ENCODE measurements around the gene ADM. TPM values are rescaled to one million over a fixed set of nuclear protein-coding genes. Genes with fewer than 3 reads are reported as not detected.
"Not testable (repeated sequence)": the region's sequence is repeated elsewhere in the genome, so short reads cannot be mapped to it uniquely, and the experiment has no call there.

ADM gene, protein sequence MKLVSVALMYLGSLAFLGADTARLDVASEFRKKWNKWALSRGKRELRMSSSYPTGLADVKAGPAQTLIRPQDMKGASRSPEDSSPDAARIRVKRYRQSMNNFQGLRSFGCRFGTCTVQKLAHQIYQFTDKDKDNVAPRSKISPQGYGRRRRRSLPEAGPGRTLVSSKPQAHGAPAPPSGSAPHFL
- 40.3 and 46.7 TPM in 2 replicates for total RNA-seq (2014; rRNA removed; shearing (Covaris generic))

DNA sequence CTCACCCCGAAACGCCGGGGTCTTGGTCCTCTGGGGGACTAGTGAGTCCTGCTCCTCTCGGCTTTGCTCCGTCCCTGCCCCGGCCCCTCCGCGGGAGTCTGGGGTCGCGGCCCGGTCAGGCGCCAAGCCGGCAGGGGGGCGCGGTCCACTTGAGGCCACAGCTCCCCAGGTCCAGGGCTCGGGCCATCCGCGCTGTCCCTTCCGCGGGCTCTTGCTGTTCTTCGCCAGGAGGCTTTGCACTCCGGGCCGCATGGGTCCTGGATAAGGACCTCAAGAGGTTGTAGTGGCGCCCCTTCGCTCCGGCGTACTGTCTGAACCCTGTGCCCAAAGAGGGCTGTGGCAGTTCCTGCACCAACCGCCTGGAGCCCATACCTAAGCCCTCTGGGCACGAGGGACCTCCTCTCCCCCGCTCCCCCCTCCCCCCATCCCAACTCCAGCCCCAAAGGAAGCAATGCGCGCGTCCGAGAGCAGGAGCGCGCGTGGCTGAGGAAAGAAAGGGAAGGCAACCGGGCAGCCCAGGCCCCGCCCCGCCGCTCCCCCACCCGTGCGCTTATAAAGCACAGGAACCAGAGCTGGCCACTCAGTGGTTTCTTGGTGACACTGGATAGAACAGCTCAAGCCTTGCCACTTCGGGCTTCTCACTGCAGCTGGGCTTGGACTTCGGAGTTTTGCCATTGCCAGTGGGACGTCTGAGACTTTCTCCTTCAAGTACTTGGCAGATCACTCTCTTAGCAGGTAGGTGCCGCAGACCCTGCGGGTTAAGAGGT, at the start of gene ADM:
ADM (plus strand) TSS at position 579 of the 767 bp plus-strand sequence. CDS start 628 bp downstream, outside the sequence.
- peak; percentile 83 for DNase-seq (ENCODE audit: low spot score)

DNA sequence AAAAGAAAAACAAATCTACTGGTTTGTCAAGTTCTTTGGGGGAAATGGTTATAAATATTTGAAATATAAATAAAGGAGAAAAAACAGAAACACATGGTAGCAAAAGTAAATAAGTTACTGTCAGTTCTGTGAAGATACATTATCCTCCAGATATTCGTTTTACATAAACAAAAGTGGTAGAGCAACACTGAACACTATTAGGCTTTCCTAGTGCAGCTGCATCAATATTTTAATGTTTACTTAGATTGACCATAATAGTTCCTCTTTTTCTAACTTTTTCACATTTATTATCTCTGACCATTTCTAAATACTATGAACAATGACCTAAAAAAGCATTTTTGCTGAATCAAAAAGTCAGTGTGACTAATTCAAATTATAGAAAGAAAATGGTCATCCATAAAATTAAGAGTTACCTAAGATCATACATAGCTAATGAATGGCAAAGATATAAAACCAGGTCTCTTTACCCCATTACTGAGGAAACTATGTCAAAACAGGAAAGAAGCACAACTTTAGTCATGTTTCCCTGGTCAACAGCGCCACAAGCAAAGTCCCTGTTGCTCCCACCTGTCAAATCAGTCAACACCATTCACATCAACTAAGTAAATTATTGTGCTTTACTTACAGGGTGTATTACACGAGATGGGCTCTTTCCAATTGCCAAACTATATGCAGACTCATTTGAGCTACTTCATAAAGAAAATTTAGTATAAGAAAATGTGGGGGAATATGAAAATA, 49.3 kb upstream of the ADM start:
- no peak for DNase-seq (ENCODE audit: low spot score)

DNA sequence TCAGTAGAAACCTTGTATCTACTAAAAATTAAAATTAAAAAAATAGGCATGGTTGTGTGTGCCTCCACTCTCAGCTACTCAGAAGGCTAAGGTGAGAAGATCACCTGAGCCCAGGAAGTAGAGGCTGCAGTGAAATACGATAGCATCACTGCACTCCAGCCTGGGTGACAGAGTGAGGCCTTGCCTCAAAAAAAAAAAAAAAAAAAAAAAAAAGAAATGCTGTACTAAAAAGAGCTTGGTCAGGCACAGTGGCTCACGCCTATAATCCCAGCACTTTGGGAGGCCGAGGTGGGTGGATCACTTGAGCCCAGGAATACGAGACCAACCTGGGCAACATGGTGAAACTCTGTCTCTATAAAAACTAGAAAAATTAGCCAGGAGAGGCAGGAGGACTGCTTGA, 47.4 kb upstream of the ADM start:
- DNase-seq (ENCODE audit: low spot score): no peak

DNA sequence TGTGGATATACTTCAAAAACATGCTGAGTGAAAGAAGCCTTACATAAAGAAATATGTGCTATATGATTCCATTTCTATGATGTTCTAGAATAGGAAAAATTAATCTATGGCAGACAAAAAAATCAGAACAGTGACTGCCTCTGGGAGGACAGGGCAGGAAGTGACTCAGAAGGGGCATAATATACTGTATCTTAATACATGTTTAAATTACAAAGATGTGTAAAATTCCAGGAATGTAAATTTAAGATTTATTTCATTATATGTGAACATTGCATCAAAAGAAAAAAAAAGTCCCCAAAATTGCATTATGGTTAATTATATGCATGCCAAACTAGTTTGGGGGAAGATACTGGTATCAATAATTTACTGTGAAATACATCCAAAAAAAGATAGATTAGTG, 43.1 kb upstream of the ADM start:
- peak; percentile 35 for DNase-seq (ENCODE audit: low spot score)

DNA sequence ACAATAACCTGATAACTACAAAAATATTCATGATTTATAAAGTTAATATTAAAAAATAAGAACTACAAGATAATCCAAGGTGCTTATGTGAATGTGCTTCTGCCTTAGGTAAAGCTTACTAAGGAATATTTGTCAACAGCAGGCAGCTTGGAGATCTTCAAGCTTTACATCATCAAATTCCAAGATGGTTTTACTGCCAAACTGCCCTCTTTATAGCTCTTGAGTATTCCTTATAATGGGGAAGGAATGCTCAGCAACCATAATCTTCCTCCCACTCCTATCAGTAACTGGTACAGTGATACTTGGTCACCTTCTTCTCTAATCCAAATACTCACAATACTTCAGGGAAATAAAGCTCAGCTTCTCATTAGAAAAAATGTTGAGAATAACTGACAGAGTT, 40.9 kb upstream of the ADM start:
- peak; percentile 37 for DNase-seq (ENCODE audit: low spot score)

DNA sequence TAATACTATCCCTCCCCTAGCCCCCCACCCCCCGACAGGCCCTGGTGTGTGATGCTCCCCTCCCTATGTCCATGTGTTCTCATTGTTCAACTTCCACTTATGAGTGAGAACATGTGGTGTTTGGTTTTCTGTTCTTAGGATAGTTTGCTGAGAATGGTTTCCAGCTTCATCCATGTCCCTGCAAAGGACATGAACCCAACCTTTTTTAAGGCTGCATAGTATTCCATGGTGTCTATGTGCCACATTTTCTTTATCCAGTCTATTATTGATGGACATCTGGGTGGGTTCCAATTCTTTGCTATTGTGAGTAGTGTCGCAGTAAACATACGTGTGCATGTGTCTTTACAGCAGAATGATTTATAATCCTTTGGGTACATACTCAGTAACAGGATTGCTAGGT, 40.2 kb upstream of the ADM start:
- DNase-seq (ENCODE audit: low spot score): not testable (repeated sequence)

DNA sequence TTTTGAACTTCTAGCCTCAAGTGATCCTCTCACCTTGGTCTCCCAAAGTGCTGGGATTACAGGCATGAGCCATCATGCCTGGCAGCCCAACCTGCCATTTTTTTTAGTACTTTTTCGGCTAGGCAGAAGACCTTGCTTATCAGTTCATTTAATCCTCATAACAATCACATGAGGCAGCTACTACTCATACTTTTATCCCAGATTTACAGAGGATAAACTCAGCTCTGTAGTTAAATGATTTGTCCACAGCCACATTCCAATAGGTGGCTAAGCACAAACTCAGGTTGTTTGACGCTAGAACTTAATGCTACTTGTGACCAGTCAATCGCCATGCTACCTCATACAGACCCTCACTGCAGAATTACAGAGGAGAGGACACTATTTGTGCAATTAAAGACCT, 38.9 kb upstream of the ADM start:
- DNase-seq (ENCODE audit: low spot score): no peak

DNA sequence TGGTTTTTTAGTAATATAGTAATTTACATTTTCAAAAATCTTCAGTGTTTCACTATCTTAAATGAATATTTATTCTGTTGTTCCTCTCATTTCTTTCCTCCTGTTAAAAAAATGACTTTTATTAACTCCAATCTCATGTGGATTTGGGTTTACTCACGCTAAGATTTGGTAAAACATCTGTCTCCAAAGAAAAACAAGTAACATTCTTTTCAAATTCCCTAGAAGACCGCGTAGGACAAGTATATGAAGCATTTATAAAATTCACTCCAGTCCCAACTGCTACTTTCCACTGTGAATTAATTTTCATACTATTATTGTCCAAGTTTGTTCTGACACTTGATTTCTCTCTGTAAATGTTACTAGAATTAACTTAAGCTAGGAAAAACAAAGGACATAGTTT, 37.1 kb upstream of the ADM start:
- no peak for DNase-seq (ENCODE audit: low spot score)

DNA sequence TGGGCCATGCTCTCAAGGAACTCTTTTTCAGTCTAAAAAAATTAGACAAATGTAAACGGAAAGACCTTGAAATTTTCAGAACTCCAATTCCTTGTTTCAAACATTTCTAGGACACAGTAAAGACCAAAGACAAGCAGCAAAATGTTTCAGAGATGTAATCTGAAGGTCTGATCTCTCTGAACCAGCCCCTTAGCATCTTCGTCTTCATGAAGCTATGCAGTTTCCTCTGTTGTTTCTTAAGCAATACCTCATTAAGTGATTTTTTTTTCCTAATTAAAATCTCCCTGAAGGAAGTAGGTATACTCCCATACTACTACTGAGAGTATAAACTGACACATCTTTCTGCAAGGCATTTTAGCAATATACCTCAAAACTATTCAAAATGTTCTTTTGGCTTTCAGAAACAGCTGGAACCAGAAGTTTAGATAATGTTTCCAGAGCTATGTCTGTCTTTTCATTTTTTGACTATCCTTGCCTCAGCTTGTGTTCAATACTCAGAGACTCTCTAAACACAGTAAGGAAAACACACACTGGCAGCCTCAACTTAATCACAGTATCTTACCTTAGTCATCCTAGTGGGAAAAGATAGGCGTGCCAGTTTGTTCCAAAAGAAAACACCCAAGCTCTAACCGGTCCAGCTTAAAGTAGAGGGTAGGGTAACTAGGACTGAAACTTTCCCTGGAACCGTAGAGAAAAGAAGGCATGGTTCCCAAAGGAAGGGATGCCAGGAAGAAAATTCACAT, 36.0 kb upstream of the ADM start:
- no peak for DNase-seq (ENCODE audit: low spot score)

DNA sequence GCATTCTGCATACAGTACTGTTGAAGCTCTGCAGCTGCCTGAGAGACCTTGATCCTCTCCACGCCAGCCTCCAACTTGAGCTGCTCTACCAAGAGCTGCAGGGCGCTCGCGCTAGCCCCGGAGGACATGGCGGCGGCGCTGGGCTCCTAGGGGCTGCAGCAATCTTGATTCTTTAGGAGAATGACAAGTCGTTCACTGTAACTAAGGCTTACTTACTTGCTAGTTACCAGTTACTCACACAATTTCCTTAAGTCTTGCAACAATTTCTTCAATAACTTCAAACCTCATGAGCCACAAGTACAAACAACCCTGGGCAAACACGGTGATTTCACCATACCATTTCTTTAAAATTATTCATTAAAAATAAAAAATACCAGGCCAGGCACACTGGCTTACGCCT, 32.7 kb upstream of the ADM start:
- DNase-seq (ENCODE audit: low spot score): no peak

DNA sequence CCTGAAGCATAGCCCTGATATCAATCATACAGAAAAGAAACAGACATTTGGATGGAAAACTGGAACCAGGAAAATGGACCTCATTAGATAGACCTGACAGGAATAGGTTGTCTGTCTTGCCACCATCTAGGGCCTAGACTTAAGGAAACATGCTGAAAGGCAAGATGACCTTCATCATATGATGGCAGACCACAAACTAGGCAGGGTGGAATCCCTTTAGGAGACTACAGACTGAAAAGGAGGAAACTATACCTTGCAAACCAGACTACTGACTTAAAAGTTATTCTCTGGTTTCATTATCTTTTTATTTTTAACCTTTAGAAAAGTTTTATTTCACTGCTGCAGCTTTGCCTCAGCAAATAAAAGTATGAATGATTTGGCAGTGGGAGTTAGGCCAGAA, 31.1 kb upstream of the ADM start:
- no peak for DNase-seq (ENCODE audit: low spot score)

DNA sequence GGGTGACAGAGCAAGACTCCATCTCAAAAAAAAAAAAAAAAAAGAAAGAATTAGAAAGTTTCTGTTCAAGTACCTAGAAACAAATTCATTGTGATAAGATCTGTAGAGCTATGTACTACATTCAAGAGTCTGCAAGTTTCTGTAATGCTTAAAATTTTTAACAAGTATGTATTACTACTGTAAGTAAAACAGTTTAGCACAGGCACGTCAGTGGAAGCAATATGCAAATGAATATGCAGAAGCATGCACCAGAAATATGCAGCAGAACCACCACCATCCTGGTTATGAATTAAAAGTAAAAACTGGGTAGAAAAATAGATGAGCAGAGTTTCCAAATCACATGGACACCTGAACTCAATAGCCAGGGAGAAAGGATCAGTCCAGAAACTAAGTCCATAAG, 30.1 kb upstream of the ADM start:
- no peak for DNase-seq (ENCODE audit: low spot score)

DNA sequence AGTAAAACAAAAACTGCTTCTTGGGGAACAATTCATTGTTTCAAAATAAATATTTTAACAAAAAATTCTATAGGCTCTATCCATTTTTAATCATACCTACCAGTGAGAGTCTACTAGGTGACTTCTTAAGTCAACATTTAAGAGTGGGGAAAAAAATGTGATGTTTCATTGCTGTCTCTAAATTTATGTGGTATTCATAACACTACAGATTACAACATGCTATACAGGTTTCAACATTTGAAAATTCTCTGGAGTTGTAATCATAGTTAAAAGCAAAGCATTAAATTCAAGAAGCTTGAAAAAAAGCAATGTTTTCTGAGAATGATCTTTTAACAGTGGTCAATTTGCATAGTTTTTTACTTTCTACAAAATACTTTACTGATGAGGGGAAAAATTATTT, 29.2 kb upstream of the ADM start:
- no peak for DNase-seq (ENCODE audit: low spot score)

DNA sequence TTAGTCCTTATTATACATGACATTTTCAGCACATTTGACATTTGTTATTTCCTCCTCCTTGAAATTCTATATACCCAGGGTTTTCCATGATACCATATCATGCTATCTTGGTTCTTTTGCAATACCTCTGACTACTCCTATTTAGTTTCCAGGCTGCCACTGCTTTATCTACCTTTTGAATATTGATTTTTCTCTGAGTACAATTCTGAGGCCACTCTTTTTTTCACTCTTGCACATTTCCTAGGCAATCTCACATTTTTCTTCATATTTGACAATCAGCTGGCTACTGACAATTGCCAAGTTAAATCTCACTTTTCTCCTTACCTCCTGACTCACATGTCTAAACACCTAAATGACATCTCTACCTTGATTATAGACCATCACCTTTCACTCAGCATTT, 22.8 kb upstream of the ADM start:
- no peak for DNase-seq (ENCODE audit: low spot score)

DNA sequence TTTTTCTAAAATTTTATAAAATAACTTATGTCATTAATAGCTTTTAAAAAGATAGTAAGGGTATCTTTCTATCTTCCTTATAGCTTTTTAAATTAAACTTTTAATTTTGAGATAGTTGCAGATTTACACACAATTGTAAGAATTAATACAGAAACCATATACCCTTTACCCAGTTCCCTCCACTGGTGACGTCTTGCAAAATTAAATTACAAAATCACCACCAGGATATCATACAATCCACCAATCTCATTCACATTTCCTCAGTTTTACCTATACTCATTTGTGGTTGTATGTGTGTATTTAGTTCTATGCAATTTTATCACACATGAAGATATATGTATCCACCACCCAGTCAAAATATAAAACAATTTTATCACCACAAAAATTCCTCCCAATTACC, 20.9 kb upstream of the ADM start:
- no peak for DNase-seq (ENCODE audit: low spot score)

DNA sequence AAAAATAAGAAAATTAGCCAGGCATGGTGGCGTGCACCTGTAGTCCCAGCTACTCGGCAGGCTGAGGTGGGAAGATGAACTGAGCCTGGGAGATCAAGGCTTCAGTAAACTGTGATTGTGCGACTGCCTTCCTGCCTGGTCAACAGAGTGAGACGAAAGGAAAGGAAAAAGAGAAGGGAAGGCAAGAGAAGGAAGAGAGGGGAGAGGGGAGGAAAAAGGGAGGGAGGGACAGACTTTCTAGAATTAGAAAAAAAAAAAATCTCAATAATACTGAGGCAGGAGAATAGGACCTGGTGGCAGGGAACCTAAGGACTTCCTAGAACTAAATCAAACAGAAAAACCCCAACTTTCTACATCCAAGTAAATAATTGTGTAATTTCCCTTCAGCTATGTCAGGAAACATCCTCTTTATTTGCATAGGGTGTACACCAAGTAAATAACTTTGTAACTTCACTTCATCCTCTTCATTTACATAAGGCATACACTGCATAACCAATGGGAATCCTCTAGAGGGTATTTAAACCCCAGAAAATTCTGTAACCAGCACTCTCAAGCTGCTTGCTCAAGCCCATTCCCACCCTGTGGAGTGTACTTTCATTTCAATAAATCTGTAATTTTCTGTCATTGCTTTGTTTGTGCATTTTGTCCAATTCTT, 19.6 kb upstream of the ADM start:
- DNase-seq (ENCODE audit: low spot score): no peak

DNA sequence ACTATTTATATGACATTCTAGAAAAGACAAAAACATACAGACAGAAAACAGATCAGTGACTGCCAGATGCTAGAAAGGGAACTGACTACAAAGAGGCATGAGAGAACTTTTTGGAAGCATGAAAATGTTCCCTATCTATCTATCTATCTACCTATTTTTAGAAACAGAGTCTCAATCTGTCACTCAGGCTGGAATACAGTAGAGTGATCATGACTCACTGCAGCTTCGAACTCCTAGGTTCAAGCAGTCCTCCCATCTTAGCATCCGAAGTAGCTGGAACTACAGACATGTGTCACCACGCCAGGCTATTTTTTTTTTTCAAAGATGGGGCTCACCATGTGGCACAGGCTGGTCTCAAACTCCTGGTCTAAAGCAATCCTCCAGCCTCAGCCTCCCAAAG, 17.7 kb upstream of the ADM start:
- no peak for DNase-seq (ENCODE audit: low spot score)

DNA sequence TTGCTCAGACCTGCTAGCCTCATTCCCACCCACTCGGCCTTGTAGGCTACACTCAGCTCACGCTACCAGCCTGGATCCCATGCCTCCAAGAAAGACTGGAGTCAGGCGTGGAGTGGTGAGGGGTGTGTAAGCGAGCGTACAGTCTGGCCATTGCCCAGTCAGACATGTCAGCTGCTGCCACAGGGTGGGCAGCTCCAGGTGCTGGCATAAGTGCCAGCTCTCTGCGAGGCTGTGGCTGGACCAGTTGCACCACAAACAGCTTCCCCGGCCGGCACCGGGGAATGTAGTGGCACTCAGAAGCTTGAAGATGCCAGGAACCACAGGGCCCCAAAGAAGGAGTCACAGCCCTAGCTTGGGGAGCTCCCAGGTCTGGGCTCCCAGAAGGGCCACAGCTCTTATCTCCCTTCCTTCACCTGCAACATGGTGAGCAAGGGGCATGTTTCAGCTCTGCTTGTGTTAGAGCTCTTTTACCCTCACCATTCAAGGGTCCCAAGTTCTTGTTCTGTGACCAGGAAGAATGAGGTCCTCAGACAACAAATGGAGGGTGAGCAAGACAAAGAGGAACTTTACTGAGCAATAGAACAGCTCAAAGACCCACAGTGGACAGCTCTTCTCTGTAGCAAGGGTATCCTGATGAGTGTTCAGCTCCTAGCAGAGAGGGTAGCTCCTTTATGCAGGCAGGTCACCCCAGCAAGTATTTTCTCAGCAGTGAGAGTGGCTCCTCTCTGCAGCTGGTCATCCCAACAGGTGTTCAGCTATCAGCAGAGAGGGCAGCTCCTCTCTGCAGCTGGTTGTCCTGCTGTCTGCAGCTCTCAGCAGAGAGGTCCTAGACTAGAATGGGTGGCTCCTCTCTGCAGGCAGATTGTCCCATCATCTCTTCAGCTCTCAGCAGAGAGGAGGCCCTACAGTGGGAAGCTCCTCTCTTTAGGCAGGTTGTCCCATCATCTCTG, 16.8 kb upstream of the ADM start:
- no peak for DNase-seq (ENCODE audit: low spot score)

DNA sequence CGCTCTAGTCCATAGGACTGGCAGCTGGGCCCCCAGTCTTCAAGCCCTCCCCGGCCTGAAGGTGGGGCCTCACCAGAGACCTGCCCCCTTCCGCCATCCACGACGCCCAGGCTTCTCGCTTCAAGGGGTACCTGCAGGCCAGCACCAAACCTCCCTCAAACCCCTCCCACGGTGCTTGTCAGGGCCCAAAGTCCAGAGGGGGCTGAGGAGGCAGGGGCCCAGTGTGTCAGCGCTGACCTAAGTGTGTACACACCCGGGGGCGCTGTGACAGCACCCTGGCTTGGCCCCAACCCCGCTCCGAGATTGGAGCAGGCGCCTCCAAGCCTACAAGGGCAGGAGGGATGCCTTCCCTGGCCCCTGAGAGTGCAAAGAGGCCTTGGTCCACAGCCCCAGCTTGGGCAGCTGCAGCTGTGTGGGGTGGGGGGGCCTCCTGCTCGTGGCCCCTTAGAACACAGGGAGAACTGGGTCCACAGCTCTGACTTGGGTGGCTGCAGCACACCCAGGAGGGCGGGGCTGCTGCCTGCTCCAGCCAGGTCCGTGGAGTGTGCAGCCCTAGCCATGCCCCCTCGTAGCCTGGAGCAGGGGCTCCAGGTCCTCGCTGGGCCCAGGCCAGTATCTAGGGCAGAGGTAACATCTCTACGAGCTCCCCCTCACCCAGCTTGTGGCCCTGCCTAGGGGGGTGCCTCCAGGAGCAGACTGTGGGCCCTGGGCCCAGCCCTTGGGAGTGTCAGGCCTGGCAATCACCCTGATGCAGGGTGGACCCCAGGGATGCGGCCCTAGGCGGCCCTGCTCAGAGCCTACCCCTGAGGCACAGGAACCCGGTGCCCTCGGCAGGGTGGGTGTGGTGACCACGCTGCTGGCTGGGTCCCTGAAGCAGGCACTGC, 15.8 kb upstream of the ADM start:
- DNase-seq (ENCODE audit: low spot score): no peak
